Esophagus muscularis mucosa (tissue), 3 donors: Measurements from ENCODE around the gene ZBTB3.

Experiments
- POLR2A ChIP-seq: fragments of 450-650 bp; IDR thresholded peaks from one replicate; pipeline ENCODE4 v1.6.1; 2017; ENCODE audit warnings: antibody characterized with exemption, moderate library complexity, mild to moderate bottlenecking, low read depth
- TF ChIP-seq, protein P1 (sequence below), 3 experiments: fragments of 200-600 bp in 2 of 3; fragments of 450-650 bp in 1 of 3; sonication (generic) in 2 of 3; IDR thresholded peaks; one replicate each; pipeline ENCODE4 v1.5.1; 2017 to 2019; ENCODE audit warnings: antibody characterized with exemption in 3 of 3, mild to moderate bottlenecking in 2 of 3, moderate library complexity in 1 of 3

GRCh38 chr11:62747475-62748160, 6.3 kb downstream of the ZBTB3 start:
- TF ChIP-seq, protein P1, sequence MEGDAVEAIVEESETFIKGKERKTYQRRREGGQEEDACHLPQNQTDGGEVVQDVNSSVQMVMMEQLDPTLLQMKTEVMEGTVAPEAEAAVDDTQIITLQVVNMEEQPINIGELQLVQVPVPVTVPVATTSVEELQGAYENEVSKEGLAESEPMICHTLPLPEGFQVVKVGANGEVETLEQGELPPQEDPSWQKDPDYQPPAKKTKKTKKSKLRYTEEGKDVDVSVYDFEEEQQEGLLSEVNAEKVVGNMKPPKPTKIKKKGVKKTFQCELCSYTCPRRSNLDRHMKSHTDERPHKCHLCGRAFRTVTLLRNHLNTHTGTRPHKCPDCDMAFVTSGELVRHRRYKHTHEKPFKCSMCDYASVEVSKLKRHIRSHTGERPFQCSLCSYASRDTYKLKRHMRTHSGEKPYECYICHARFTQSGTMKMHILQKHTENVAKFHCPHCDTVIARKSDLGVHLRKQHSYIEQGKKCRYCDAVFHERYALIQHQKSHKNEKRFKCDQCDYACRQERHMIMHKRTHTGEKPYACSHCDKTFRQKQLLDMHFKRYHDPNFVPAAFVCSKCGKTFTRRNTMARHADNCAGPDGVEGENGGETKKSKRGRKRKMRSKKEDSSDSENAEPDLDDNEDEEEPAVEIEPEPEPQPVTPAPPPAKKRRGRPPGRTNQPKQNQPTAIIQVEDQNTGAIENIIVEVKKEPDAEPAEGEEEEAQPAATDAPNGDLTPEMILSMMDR (IDR thresholded peaks at IDR 0.05), result no peak
- no peak for TF ChIP-seq POLR2A
